ENCODE measurements around the gene ABCB8.
A peak's percentile ranks its signal among the peaks of the same experiment; 100 is the strongest.

ABCB8 gene

DNA sequence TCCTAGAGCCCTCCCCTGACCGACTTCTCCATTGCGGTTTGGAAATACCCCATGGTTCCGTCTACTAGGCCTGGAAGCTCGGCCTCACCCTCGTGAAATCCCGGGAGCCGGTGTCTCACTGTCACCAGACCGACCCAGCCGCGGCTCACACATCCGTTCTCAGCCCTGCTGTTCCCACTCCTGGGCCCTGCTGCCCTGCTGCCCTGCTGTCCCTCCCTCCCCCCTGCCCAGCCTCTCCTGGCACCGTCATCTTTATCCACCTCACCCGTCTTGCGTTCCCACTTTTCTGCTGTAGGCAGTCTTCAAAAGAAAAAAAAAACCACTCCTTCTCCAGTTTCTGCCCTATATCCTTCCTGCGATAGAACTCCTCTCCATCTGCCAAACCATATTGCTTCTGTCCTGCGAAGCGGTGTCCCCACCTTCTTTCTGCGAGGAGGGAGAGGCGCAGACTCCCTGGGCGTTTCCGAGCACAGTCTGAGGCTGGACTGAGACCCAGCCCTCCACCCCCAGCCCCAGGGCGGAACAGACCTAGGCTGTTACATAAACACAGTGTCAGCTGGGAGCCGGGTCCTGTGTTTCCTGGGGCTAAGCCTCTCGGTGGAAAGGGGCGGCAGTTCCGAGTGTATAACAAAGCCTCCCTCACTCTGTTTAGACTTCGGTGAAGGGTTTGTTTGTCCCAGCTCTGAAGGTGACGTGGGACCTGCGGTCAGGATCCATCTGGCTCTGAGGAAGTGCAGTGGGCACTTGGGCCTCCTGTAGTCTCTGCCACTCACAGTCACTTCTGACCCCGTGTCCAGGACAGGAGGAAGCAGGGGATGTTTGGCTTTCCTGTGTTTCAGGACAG lies 60.8 kb downstream of the ABCB8 start:
- no peak for DNase-seq

DNA sequence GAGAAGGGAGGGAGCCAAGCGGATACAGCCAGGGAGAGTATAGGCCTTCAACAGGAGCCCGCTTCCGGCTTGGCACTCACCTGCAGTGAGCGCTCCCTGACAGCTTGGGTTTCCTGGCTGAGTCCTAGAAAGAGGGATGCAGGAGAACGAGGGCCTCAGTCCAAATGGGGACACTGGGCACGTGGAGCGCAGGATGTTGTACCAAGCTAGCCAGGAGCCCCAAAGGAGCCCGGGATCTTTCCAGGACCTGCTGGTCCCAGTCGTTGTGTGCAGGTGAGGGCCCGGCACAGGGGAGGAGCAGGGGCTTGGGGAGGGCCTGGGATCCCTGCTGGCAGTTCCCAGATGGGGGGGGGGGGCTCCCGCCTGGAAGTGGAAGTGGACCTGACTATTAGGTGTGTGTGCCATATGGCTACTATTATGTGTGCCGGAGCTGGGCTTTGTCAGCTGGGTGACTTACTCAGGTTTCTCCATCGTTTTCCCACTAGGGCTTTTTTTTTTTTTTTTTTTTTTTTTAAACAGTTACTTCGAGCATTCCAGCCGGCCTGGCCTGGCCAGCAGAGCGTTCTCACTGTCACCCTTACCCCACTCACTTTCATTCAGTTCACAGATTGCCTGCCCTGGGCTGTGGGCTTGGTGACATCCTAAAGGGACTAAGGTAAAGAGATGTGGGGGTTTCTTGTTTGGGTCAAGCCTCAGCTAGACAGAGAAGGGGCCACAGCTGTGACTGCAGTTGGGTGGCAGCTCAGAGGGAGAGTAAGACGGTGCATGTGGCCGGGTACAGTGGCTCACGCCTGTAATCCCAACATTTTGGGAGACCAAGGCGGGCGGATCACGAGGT lies 61.9 kb downstream of the ABCB8 start:
- no peak for DNase-seq

DNA sequence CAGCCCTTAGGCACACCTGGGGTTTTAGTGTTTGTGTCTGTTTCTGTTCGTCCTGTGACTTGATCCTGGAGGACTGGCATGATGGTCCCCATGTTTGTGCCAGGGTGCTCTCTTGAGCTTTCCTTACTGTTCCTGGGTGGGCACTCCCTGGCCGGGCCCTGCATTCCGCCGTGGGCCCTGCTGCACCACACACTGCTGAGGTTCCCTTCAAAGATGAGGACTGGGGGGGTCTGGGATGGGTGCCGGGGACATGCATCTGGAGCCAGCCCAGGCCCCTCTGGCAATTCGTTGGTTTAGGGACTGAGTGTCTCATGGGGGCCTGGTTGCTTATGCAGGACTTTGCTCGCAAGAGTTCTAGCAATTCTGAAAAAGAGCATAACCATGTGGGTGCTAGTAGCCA lies 62.8 kb downstream of the ABCB8 start:
- no peak for DNase-seq

DNA sequence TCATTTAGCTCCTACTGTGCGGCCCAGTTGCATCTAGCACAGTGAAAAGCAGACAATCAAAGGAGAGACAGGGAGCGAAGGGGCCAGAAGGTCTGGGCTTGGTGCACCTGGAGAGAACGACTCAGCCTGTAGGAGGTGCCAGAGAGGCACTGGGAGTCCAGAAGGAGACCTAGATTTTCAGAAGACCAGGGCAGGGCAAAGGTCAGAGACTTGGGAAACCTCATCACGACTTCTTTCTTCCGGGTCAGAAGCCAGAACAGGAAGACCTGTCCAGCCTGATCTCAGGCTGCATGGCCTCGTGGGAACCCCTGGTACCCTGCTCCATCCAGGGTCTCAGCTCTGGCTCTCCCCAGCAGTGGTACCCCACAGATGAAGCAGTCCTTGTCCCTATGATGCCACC lies 63.2 kb downstream of the ABCB8 start:
- DNase-seq = peak in 1 of 2 experiments; percentile 46

DNA sequence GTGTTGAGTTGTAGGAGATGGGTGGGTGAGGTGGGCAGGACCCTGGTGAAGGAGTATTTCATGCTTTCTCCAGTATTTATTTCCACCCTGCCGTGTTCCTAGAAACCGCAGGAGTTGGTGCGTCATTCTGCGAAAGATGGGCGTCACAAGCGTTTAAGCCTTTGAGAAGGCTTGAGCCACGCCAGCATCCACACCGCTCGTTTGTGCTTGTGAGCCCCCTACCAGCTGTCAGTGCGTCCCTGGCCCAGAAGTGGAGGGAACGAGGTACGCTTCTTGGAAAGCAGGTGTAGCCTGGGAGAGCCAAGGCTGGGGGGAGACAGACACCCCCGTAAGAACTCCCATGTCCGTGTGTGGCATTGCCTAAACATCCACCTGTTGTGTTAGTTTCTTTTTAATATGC lies 63.7 kb downstream of the ABCB8 start:
- DNase-seq = no peak

DNA sequence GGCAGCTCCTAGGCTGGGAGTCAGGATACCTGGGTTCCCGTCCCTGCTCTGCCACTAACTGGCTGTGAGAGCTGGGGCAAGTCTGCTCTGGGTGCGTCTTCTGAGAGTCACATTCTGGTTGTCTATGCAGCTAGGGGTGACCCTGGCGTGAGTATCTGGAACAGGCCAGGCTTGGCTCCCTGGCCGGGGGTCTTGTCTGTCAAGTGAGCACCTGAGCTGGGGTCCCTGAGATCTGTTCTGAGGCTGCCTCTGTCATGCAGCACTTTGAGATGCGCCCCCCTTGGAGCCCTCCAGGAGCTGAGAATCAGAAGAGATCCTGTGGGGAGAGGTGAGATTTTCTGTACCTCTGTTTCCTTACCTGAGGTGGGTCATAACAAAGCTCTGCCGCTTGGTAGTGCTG lies 65.5 kb downstream of the ABCB8 start:
- no peak for DNase-seq

DNA sequence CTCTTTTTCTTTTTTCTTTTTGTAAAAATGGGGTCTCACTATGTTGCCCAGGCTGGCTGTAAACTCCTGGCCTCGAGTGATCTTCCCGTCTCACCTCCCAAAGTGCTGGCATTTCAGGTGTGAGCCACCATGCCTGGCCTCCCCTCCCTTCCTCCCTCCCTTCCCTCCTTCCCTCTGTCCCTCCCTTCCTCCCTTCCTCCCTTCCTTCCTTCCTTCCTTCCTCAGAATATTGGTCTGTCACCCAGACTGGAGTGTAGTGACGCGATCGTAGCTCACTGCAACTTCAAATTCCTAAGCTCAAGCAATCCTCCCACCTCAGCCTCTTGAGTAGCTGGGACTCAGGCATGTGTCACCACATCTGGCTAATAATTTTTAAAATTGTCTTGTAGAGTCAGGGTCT lies 66.4 kb downstream of the ABCB8 start:
- DNase-seq = no peak

DNA sequence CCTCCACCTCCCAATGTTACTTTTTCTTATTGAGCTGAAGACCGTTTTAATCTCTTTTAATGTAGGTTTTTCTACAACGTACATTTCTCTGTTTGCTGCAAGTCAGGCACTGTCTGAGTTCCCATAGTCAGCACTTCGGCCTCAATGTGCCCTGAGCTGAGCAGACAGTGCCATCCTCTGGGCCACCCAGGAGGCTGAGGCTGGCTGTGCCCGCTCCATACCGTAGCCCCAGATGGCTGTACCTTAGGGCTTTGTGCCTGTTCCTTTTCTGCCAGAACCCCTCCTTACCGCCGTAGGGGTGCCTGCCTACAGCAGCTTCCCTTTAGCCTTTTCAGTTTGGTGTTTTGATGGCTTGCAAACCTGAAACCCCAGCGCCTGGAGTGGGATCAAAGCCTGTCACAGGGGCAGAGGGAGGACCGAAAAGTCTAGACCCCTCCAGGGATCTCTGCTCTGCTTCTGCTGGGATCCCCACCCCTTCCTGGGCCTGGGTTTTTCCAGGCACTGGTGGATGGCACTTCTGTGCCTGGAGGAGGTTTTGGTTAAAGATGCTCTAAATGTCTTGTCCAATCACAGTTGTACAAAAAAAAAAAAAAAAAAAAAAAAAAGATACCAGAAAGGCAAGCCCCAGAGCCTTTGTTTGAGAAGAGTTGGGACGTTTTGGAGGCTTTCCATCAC lies 67.0 kb downstream of the ABCB8 start:
- DNase-seq = no peak

DNA sequence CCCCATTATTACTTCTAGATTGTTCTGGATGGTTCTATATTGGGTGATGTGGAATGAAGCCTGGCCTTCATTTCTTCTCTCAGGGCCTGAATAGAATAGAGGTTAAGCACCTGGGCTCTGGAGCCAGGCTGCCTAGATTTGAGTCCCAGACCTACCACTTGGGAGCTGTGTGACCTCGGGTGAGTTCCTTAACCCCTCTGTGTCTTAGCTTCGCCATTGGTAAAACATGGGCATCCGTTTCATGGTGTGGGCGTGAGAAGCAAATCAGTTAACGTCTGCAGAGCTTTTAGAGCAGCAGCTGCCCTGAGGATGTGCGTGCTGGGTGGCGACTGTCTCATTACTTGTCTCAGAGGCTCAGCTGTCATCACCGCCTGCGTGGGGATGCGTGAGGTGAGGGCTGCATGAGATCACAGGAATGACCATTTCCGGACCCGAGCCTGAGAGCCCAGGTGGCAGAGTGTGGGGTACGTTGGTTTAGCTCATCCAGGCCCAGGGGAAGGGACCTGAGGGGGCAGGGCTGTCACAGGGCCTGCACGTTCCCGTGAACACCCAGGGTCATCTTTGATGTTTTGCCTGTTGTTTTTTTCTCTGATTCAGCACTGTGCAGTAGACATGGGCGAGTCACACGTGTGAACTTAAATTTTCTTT lies 67.7 kb downstream of the ABCB8 start:
- no peak for DNase-seq
